SK-N-SH (cell line): ENCODE data around the gene GP1BA. TPM values are rescaled to one million over a fixed set of nuclear protein-coding genes. Genes with fewer than 3 reads are reported as not detected.

ENCODE experiments used
- CTCF ChIA-PET: fragments of 300-600, 350-600 bp; formaldehyde crosslinking; extraction: SDS; loops from one replicate; lab custom pipeline; 2021; lab: Yijun Ruan, JAX
- POLR2A ChIA-PET: fragments of 350-600 bp; sonication (Branson Sonifier 250); formaldehyde crosslinking; extraction: SDS; loops from one replicate; lab custom pipeline; 2020; ENCODE audit warnings: antibody characterized with exemption, inconsistent platforms; lab: Yijun Ruan, JAX
- DNase-seq: peaks from one replicate; pipeline ENCODE4 v3.0.0; 2012
- H2AFZ ChIP-seq: fragments of 200-600 bp; sonication (generic); 2 replicates; pipeline ENCODE4 v1.8.1; 2016; ENCODE audit warnings: antibody characterized with exemption, mild to moderate bottlenecking, low read depth
- H3F3A ChIP-seq: fragments of 200-600 bp; sonication (generic); replicated peaks from 2 replicates; pipeline ENCODE3; 2016; ENCODE audit warnings: antibody characterized with exemption, mild to moderate bottlenecking; ENCODE audit not compliant: insufficient read depth
- H3K27ac ChIP-seq, 2 experiments: fragments of 200-500 bp in 1 of 2; fragments of 200-600 bp in 1 of 2; sonication (Bioruptor generic) in 1 of 2; sonication (generic), shearing (Covaris generic) in 1 of 2; 2 replicates each; pipeline versions ENCODE4 v1.5.1 to v1.6.1; 2014 to 2016; ENCODE audit warnings: low read depth in 2 of 2, inconsistent platforms in 1 of 2, low read length in 1 of 2, mild to moderate bottlenecking in 1 of 2, mixed read lengths in 1 of 2
- H3K27me3 ChIP-seq: fragments of 200-600 bp; sonication (generic), shearing (Covaris generic); 2 replicates; pipeline ENCODE4 v1.6.1; 2016; ENCODE audit warnings: mixed run types; ENCODE audit not compliant: insufficient read depth
- H3K36me3 ChIP-seq, 2 experiments: fragments of 200-500 bp in 1 of 2; fragments of 200-600 bp in 1 of 2; sonication (Bioruptor generic) in 1 of 2; sonication (generic) in 1 of 2; replicated peaks in 1 of 2; 2 replicates each; pipeline versions ENCODE3 to v1.5.1; 2014 to 2016; ENCODE audit warnings: low read length in 1 of 2, mild to moderate bottlenecking in 1 of 2; ENCODE audit not compliant: insufficient read depth in 2 of 2, control insufficient read depth in 1 of 2
- H3K4me1 ChIP-seq, 2 experiments: fragments of 200-500 bp in 1 of 2; fragments of 200-600 bp in 1 of 2; sonication (Bioruptor generic) in 1 of 2; sonication (generic), shearing (Covaris generic) in 1 of 2; 2 replicates each; pipeline versions ENCODE4 v1.5.1 to v1.6.1; 2014 to 2016; ENCODE audit warnings: low read depth in 1 of 2, low read length in 1 of 2, mixed run types in 1 of 2; ENCODE audit not compliant: insufficient read depth in 2 of 2, control insufficient read depth in 1 of 2
- H3K4me2 ChIP-seq: fragments of 200-600 bp; sonication (generic), shearing (Covaris generic); 2 replicates; pipeline ENCODE4 v1.6.1; 2017; ENCODE audit warnings: mixed run types
- H3K4me3 ChIP-seq, 2 experiments: fragments of 200-500 bp in 1 of 2; fragments of 200-600 bp in 1 of 2; sonication (Bioruptor generic) in 1 of 2; sonication (generic), shearing (Covaris generic) in 1 of 2; 2 replicates each; pipeline versions ENCODE4 v1.5.1 to v1.8.1; 2014 to 2016; ENCODE audit warnings: low read depth in 2 of 2, inconsistent platforms in 1 of 2, low read length in 1 of 2, mild to moderate bottlenecking in 1 of 2, mixed read lengths in 1 of 2, moderate library complexity in 1 of 2
- H3K79me2 ChIP-seq: fragments of 200-600 bp; sonication (generic); 2 replicates; pipeline ENCODE4 v1.8.1; 2017; ENCODE audit warnings: mild to moderate bottlenecking; ENCODE audit not compliant: insufficient read depth
- H3K9ac ChIP-seq: fragments of 200-600 bp; sonication (generic); 2 replicates; pipeline ENCODE4 v1.6.1; 2017; ENCODE audit warnings: mixed run types
- H3K9me2 ChIP-seq: fragments of 200-600 bp; sonication (generic); 2 replicates; pipeline ENCODE4 v1.6.1; 2017; ENCODE audit warnings: mixed run types
- H3K9me3 ChIP-seq: fragments of 200-600 bp; sonication (generic); 2 replicates; pipeline ENCODE4 v1.6.1; 2017; ENCODE audit warnings: mixed run types, mild to moderate bottlenecking, moderate library complexity
- H4K20me1 ChIP-seq: fragments of 200-600 bp; sonication (generic); 2 replicates; pipeline ENCODE4 v1.6.1; 2017; ENCODE audit warnings: mild to moderate bottlenecking, mixed run types; ENCODE audit not compliant: insufficient read depth
- ELF1 ChIP-seq: IDR thresholded peaks from 2 replicates; pipeline ENCODE4 v1.4.0; 2012
- EP300 ChIP-seq, 2 experiments: IDR thresholded peaks; 2 replicates each; pipeline versions ENCODE4 v1.4.0 to v1.6.1; 2012; ENCODE audit warnings: borderline replicate concordance in 1 of 2, low read depth in 1 of 2, low read length in 1 of 2
- EZH2phosphoT487 ChIP-seq: fragments of 200-600 bp; sonication (generic); IDR thresholded peaks from 2 replicates; pipeline ENCODE4 v1.6.1; 2017; ENCODE audit warnings: low read depth, mixed run types, mild to moderate bottlenecking, antibody characterized with exemption, moderate library complexity, borderline replicate concordance
- FOXM1 ChIP-seq: IDR thresholded peaks from 2 replicates; pipeline ENCODE4 v1.4.0; 2012; ENCODE audit warnings: low read depth, mild to moderate bottlenecking
- JUND ChIP-seq: IDR thresholded peaks from 2 replicates; pipeline ENCODE4 v1.4.0; 2012
- MXI1 ChIP-seq: IDR thresholded peaks from 2 replicates; pipeline ENCODE4 v1.6.1; 2012; ENCODE audit warnings: mild to moderate bottlenecking, low read depth, low read length, improper control_type of control experiment
- NFIC ChIP-seq: IDR thresholded peaks from 2 replicates; pipeline ENCODE4 v1.4.0; 2012; ENCODE audit warnings: borderline replicate concordance
- NRF1 ChIP-seq: IDR thresholded peaks from 2 replicates; pipeline ENCODE4 v1.6.1; 2012; ENCODE audit warnings: low read depth, mild to moderate bottlenecking, low read length
- PBX3 ChIP-seq: IDR thresholded peaks from 2 replicates; pipeline ENCODE4; 2012
- RCOR1 ChIP-seq: fragments of 150-350 bp; IDR thresholded peaks from 2 replicates; pipeline ENCODE4 v1.6.1; 2017; ENCODE audit warnings: antibody characterized with exemption, low read length
- REST ChIP-seq: IDR thresholded peaks from 2 replicates; pipeline ENCODE4 v1.6.1; 2012; ENCODE audit warnings: mild to moderate bottlenecking, low read depth, low read length, moderate library complexity
- SIN3A ChIP-seq: IDR thresholded peaks from 2 replicates; pipeline ENCODE4 v1.6.1; 2012; ENCODE audit warnings: low read depth, mild to moderate bottlenecking, low read length, moderate library complexity, borderline replicate concordance
- SMC3 ChIP-seq: IDR thresholded peaks from 2 replicates; pipeline ENCODE4 v1.6.1; 2012; ENCODE audit warnings: low read depth, low read length, improper control_type of control experiment
- TAF1 ChIP-seq: IDR thresholded peaks from 2 replicates; pipeline ENCODE4 v1.6.1; 2012; ENCODE audit warnings: low read depth, mild to moderate bottlenecking, low read length, moderate library complexity, borderline replicate concordance
- TCF12 ChIP-seq: IDR thresholded peaks from 2 replicates; pipeline ENCODE4 v1.4.0; 2012
- USF1 ChIP-seq: IDR thresholded peaks from 2 replicates; pipeline ENCODE4 v1.4.0; 2012; ENCODE audit warnings: low read depth, borderline replicate concordance
- USF2 ChIP-seq: fragments of 150-350 bp; IDR thresholded peaks from 2 replicates; pipeline ENCODE4 v1.6.1; 2017; ENCODE audit warnings: antibody characterized with exemption, low read length, low read depth, borderline replicate concordance
- YY1 ChIP-seq: IDR thresholded peaks from 2 replicates; pipeline ENCODE4 v1.4.0; 2012; ENCODE audit warnings: low read depth, mild to moderate bottlenecking
- WGBS: methylation state at CpG from one replicate; pipeline ENCODE4 v1.1.6; 2017; ENCODE audit warnings: low lambda C conversion rate; 5-methylcytosine and 5-hydroxymethylcytosine counted together
- polyA plus RNA-seq, 3 experiments: library from polyadenylated mRNA; depleted of rRNA; stranded (reverse); fragments of >200 nt; gene quantifications; 2 replicates each; pipeline ENCODE4 v1.2.3, GENCODE V29; 2012
- TF ChIP-seq, protein P1 (sequence below): IDR thresholded peaks from 2 replicates; pipeline ENCODE4 v1.4.0; 2012; ENCODE audit warnings: low read depth

Gene GP1BA
- polyA plus RNA-seq, 1 of the 3 experiments (the other 2 are of a cell fraction) = not detected

- TF ChIP-seq PBX3 (no peak), ELF1 (no peak), NRF1 (no peak), RCOR1 (no peak), SMC3 (no peak)
Measured at GRCh38 chr17:4937553-4937952, 5.5 kb downstream of the GP1BA start (continued).

DNA sequence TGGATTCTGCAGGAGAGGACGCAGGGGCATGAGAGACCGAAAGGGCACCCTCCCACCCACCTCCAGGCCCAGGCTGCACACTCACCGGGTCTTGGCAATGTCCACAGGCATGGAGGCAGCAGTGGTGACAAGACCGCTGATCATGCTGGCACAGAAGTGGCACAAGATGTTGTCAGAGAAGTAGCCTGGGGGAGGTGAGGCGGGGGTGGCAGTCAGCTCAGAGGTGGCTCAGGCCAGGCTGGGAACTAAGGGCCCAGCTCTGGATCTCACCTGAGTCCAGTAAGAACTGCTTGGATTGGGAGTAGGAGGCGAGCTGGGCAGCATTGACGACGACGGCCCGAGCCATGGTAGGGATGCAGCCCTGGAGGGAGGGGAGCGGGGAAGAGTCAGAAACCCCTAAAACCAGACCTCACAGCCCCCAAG lies 6.0 kb downstream of the GP1BA start:
- Histone ChIP-seq H4K20me1 (peaks cover 3% of the 10 kb centered on the region; the same call in 1 of the 2 replicates), H3K27ac (no peak overlapping the region; a peak in 1 of 4 replicates), H3K4me1 (peaks cover 13 to 29% of the 10 kb centered on the region in 2 experiments; a peak in 2 of 4 replicates), H3K9ac (no peak overlapping the region), H3F3A (peaks cover 26% of the 10 kb centered on the region), H3K4me3 (no peak overlapping the region; a peak in 1 of 4 replicates), H2AFZ (no peak overlapping the region), H3K4me2 (no peak overlapping the region; the same call in 1 of the 2 replicates), H3K9me3 (no peaks in the 10 kb centered on the region), H3K27me3 (no peaks in the 10 kb centered on the region), H3K36me3 (peaks cover 19 to 22% of the 10 kb centered on the region in 2 experiments), H3K9me2 (no peaks in the 10 kb centered on the region), H3K79me2 (peaks cover 44% of the 10 kb centered on the region)
- ChIA-PET POLR2A (no interaction called here), CTCF (interaction anchor here (1.2 kb wide), 1 partner anchor 20 kb away, joined by 3 read pairs; no protein-coding TSS in a partner anchor)
- TF ChIP-seq NFIC (no peak), NRF1 (no peak), USF1 (no peak), MXI1 (no peak), TAF1 (no peak), EP300 (IDR thresholded peaks at IDR 0.05; ENCODE audit: borderline replicate concordance in 1 of 2, low read depth in 1 of 2, low read length in 1 of 2) (no peak), ELF1 (no peak), USF2 (no peak), FOXM1 (no peak), RCOR1 (no peak), TCF12 (no peak), EZH2phosphoT487 (no peak), JUND (no peak), YY1 (no peak), PBX3 (no peak), REST (no peak), SIN3A (no peak)
- TF ChIP-seq, protein P1, sequence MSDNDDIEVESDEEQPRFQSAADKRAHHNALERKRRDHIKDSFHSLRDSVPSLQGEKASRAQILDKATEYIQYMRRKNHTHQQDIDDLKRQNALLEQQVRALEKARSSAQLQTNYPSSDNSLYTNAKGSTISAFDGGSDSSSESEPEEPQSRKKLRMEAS = no peak
- no peak for DNase-seq
- WGBS = 94% methylated on average over 9 of the region's 11 CpGs
